IMR-90 (cell line): Measurements from ENCODE around the gene IFT25. TPM values are rescaled to one million over a fixed set of nuclear protein-coding genes. Genes with fewer than 3 reads are reported as not detected.

Experiments used
- ATAC-seq: fragments of 200-7000 bp; cut with Tn5 transposase; 2 replicates; pipeline ENCODE4 v1.9.1; 2020; ENCODE audit warnings: low read depth, mild to moderate bottlenecking, moderate library complexity
- BruUV-seq: library from RNA; stranded (reverse); fragments of 400-500 nt; replicated peaks from 2 replicates; lab custom pipeline; 2021; lab: Mats Ljungman, UMichigan
- CTCF ChIA-PET: fragments of 300-600 bp; formaldehyde crosslinking; extraction: SDS; loops from one replicate; lab custom pipeline; 2021; ENCODE audit warnings: antibody characterized with exemption; lab: Yijun Ruan, JAX
- POLR2A ChIA-PET: fragments of 300-600 bp; sonication (Branson Sonifier 250); formaldehyde crosslinking; loops from one replicate; lab custom pipeline; 2022; ENCODE audit warnings: antibody characterized with exemption; ENCODE audit not compliant: unreplicated experiment; lab: Charles Lee
- DNase-seq: peaks from one replicate; pipeline ENCODE4 v3.0.0; 2013
- H2AFZ ChIP-seq: replicated peaks from 2 replicates; pipeline ENCODE3; 2013; ENCODE audit warnings: low read length, mild to moderate bottlenecking; ENCODE audit not compliant: poor library complexity
- H2AK5ac ChIP-seq: 2 replicates; pipeline ENCODE4 v1.6.1; 2013; ENCODE audit warnings: low read depth, low read length, inconsistent platforms
- H2AK9ac ChIP-seq: replicated peaks from 2 replicates; pipeline ENCODE3; 2013; ENCODE audit warnings: mild to moderate bottlenecking, low read depth, low read length, moderate library complexity; ENCODE audit not compliant: poor library complexity
- H2BK120ac ChIP-seq: 2 replicates; pipeline ENCODE4 v1.6.1; 2013; ENCODE audit warnings: low read depth, low read length, inconsistent platforms
- H2BK15ac ChIP-seq: 3 replicates; pipeline ENCODE4 v1.6.1; 2013; ENCODE audit warnings: low read depth, low read length, inconsistent platforms
- H2BK20ac ChIP-seq: 2 replicates; pipeline ENCODE4 v1.6.1; 2013; ENCODE audit warnings: low read depth, mild to moderate bottlenecking, inconsistent platforms, low read length, moderate library complexity
- H2BK5ac ChIP-seq: 2 replicates; pipeline ENCODE4 v1.6.1; 2013; ENCODE audit warnings: mild to moderate bottlenecking, low read depth, low read length, inconsistent platforms; ENCODE audit not compliant: poor library complexity, severe bottlenecking
- H3K14ac ChIP-seq: replicated peaks from 2 replicates; pipeline ENCODE4 v1.6.1; 2013; ENCODE audit warnings: low read depth, low read length, inconsistent platforms
- H3K18ac ChIP-seq: 2 replicates; pipeline ENCODE4 v1.6.1; 2013; ENCODE audit warnings: low read depth, low read length, control low read depth
- H3K23ac ChIP-seq: 2 replicates; pipeline ENCODE4 v1.6.1; 2013; ENCODE audit warnings: low read depth, low read length, inconsistent platforms
- H3K27ac ChIP-seq: 2 replicates; pipeline ENCODE4 v1.5.1; 2013; ENCODE audit warnings: mild to moderate bottlenecking, control low read depth, low read length; ENCODE audit not compliant: insufficient read depth
- H3K27me3 ChIP-seq: 2 replicates; pipeline ENCODE4 v1.6.1; 2013; ENCODE audit warnings: low read length; ENCODE audit not compliant: control insufficient read depth, insufficient read depth
- H3K36me3 ChIP-seq: 2 replicates; pipeline ENCODE4 v1.6.1; 2013; ENCODE audit warnings: low read length, mixed read lengths; ENCODE audit not compliant: control insufficient read depth, insufficient read depth
- H3K4ac ChIP-seq: 2 replicates; pipeline ENCODE4 v1.6.1; 2013; ENCODE audit warnings: low read depth, low read length, inconsistent platforms
- H3K4me1 ChIP-seq: 2 replicates; pipeline ENCODE4 v1.6.1; 2013; ENCODE audit warnings: low read length, mixed read lengths; ENCODE audit not compliant: control insufficient read depth, insufficient read depth
- H3K4me2 ChIP-seq: 2 replicates; pipeline ENCODE4 v1.6.1; 2013; ENCODE audit warnings: low read depth, mild to moderate bottlenecking, control low read depth, low read length, moderate library complexity
- H3K4me3 ChIP-seq: 2 replicates; pipeline ENCODE4 v1.5.1; 2013; ENCODE audit warnings: low read depth, mild to moderate bottlenecking, control low read depth, low read length, moderate library complexity; ENCODE audit not compliant: insufficient read depth
- H3K56ac ChIP-seq: 2 replicates; pipeline ENCODE4 v1.6.1; 2013; ENCODE audit warnings: low read length, inconsistent platforms; ENCODE audit not compliant: insufficient read depth; ENCODE audit errors: extremely low read depth
- H3K79me1 ChIP-seq, 2 experiments: 2 replicates each; pipeline ENCODE4 v1.6.1; 2013; ENCODE audit warnings: low read length in 2 of 2, inconsistent platforms in 1 of 2, low read depth in 1 of 2
- H3K9ac ChIP-seq: 2 replicates; pipeline ENCODE4 v1.6.1; 2013; ENCODE audit warnings: low read depth, low read length, control low read depth
- H3K9me1 ChIP-seq: 2 replicates; pipeline ENCODE4 v1.6.1; 2013; ENCODE audit warnings: low read length, inconsistent platforms; ENCODE audit not compliant: insufficient read depth
- H3K9me3 ChIP-seq: 2 replicates; pipeline ENCODE4 v1.6.1; 2013; ENCODE audit warnings: low read length; ENCODE audit not compliant: control insufficient read depth, insufficient read depth
- H4K20me1 ChIP-seq: 2 replicates; pipeline ENCODE4 v1.6.1; 2013; ENCODE audit warnings: low read length, inconsistent platforms; ENCODE audit not compliant: insufficient read depth
- H4K5ac ChIP-seq: 2 replicates; pipeline ENCODE4 v1.6.1; 2013; ENCODE audit warnings: mild to moderate bottlenecking, low read depth, low read length, control low read depth
- H4K8ac ChIP-seq, 2 experiments: 2 replicates each; pipeline ENCODE4 v1.6.1; 2013; ENCODE audit warnings: low read depth in 2 of 2, low read length in 2 of 2, control low read depth in 1 of 2, inconsistent platforms in 1 of 2
- H4K91ac ChIP-seq: 2 replicates; pipeline ENCODE4 v1.6.1; 2013; ENCODE audit warnings: low read depth, low read length, inconsistent platforms; ENCODE audit not compliant: insufficient read depth
- BHLHE40 ChIP-seq: fragments of 150-350 bp; IDR thresholded peaks from 2 replicates; pipeline ENCODE4 v1.6.1; 2016; ENCODE audit warnings: mild to moderate bottlenecking, low read depth, low read length
- RFX5 ChIP-seq: IDR thresholded peaks from 2 replicates; pipeline ENCODE4 v1.8.0; 2012; ENCODE audit warnings: low read depth, mild to moderate bottlenecking, low read length, moderate library complexity
- WGBS, 2 experiments: methylation state at CpG; one replicate each; pipeline versions ENCODE4 v1.1.5 to v1.1.7; 2013; ENCODE audit warnings: missing lambda C conversion rate in 2 of 2; ENCODE audit not compliant: insufficient read length in 1 of 2; ENCODE audit errors: extremely low coverage in 2 of 2; 5-methylcytosine and 5-hydroxymethylcytosine counted together
- dilution Hi-C: fragments of 300-500 bp; cut with HindIII; formaldehyde crosslinking; loops from one replicate; pipeline ENCODE4 v1.14.3; 2018; ENCODE audit warnings: low sequenced_read_pairs; ENCODE audit not compliant: unreplicated experiment
- in situ Hi-C: fragments of 300-500 bp; cut with MboI; formaldehyde crosslinking; loops from 3 replicates; pipeline ENCODE4 v1.14.3; 2019; ENCODE audit warnings: low sequenced_read_pairs, inconsistent platforms, mixed read lengths
- intact Hi-C: fragments of 100-400 bp; cut with micrococcal nuclease; formaldehyde crosslinking; loops from 2 replicates; pipeline ENCODE4 v1.10.0; 2022
- polyA plus RNA-seq, 3 experiments: library from polyadenylated mRNA; depleted of rRNA; stranded (reverse); fragments of >200 nt; gene quantifications; 2 replicates each; pipeline ENCODE4 v1.2.3, GENCODE V29; 2012; ENCODE audit warnings: low replicate concordance in 1 of 3
- total RNA-seq: library from RNA; depleted of rRNA; stranded (reverse); fragments of >200 nt; gene quantifications from 2 replicates; pipeline ENCODE4 v1.2.3, GENCODE V29; 2012

Gene IFT25
- total and polyA plus RNA-seq, 2 of the 4 experiments (the other 2 are of a cell fraction): 9.1 to 38.0 TPM

GRCh38 chr1:53957194-53957818 lies 11.8 kb upstream of the IFT25 start:
- Histone ChIP-seq H3K9me3 (no peaks in the 10 kb centered on the region), H3K4me2 (peak overlapping the region; percentile 68), H3K18ac (peak overlapping the region; percentile 84), H3K56ac (peak overlapping the region; percentile 78), H3K27me3 (no peaks in the 10 kb centered on the region), H3K4me1 (peaks cover 14% of the 10 kb centered on the region), H2BK5ac (peak overlapping the region; percentile 93), H4K5ac (peak overlapping the region; percentile 70), H3K14ac (peak overlapping the region; percentile 92), H4K8ac (peak overlapping the region; percentile 62 to 94), H3K9ac (peak overlapping the region; percentile 58; the same call in 1 of the 2 replicates), H3K79me1 (peaks cover 25 to 38% of the 10 kb centered on the region in 2 experiments), H3K23ac (peak overlapping the region; percentile 91), H2AK5ac (peak overlapping the region; percentile 69), H2BK120ac (peak overlapping the region; percentile 94), H4K20me1 (no peaks in the 10 kb centered on the region; the same call in 1 of the 2 replicates), H2BK15ac (peak overlapping the region; percentile 77; the same call in 2 of the 3 replicates), H3K4me3 (no peak overlapping the region), H3K27ac (peak overlapping the region; percentile 75), H2AK9ac (peak overlapping the region; percentile 87), H3K36me3 (peaks cover 29% of the 10 kb centered on the region), H4K91ac (peak overlapping the region; percentile 93), H2AFZ (peak overlapping the region; percentile 70), H2BK20ac (peak overlapping the region; percentile 92), H3K9me1 (no peaks in the 10 kb centered on the region; the same call in 1 of the 2 replicates), H3K4ac (peak overlapping the region; percentile 93)
- WGBS, 2 experiments: no CpG with 5 or more reads among the region's 3 CpGs
- TF ChIP-seq RFX5 (no peak), BHLHE40 (peak; percentile 47; the same call in 1 of the 2 replicates)
- dilution Hi-C loops: no loop called here
- no TSS peak for BruUV-seq
- ATAC-seq: peak; percentile 91
- peak; percentile 64 for DNase-seq
- intact Hi-C loops: loop anchor here (2.0 kb wide), 1 partner anchor 95 kb away; the partner anchor contains the start of genes TCEANC2 and TMEM59
- ChIA-PET POLR2A (no interaction called here), CTCF (no interaction called here)
- in situ Hi-C loops: no loop called here
